ENCODE results near the gene CABP2. TPM values are rescaled to one million over a fixed set of nuclear protein-coding genes. Genes with fewer than 3 reads are reported as not detected.
"Not testable (repeated sequence)": the region's sequence is repeated elsewhere in the genome, so short reads cannot be mapped to it uniquely, and the experiment has no call there.

Gene CABP2
- total RNA-seq (2014; rRNA removed; shearing (Covaris generic)), result not detected in 2 replicates

DNA sequence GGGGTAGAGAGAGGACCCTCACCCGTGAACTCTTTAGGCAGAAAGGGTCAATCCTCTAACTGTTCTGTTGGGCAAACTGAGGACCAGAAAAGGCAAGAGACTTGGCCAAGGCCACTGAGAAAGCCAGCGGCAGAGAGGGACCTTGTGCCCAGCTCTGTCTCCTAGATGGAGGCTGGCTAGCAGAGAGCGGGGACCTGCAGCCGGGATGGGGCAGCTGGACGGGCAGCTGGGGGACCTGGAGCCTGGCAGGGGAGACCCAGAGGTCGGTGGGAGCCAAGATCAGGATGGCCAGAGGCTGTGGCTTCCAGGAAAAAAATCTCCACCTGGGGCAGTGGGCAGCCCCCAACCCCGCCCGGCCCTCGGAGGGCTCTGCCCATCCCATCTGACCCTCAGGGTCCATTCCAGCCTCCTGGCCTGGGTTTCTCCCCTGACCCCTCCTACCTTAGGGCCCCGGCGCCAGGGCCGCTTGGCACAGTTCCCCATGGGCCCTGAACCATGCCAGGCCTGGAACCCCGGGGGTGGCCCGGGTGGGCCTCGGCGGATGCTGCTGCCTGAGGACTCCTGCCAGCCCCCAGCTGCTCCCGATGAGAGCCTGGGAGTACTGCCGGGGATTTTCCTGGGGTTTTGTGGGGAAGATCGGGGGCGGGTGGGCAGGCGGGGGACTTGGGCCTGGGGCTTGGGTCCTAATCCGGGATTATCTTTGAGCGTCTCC is at the start of gene CABP2:
Gene CABP2 (minus strand): TSS at position 603 of the 712 bp plus-strand sequence. CDS start 120 bp downstream, at position 483.
- no peak for DNase-seq (ENCODE audit: low read depth)

DNA sequence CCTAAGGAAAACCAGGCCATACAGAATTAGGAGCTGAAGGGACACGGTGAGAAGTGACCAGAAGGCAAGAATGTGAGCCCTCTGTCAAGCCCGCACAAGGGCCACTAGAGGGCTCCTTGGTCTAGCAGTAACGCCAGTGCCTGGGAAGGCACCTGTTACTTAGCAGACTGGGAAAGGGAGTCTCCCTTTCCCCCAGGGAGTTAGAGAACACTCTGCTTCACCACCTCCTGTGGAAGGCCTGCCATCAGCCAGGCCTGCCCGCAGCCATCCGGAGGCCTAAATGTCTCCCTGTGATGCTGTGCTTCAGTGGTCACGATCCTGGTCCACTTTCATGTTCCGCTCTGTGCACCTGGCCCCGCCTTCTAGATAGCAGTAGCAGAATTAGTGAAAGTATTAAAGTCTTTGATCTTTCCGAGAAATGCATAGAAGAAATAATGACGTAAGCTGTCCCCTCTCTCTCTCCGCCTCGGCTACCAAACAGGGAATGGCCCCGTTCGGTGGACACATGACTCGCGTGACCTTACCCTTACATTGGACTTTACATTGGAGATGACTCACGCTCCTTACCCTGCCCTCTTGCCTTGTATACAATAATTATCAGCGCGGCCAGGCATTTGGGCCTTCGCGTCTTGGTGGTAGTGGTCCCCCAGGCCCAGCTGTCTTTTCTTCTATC is 49.6 kb upstream of the CABP2 start:
- DNase-seq (ENCODE audit: low read depth), result peak; percentile 62

DNA sequence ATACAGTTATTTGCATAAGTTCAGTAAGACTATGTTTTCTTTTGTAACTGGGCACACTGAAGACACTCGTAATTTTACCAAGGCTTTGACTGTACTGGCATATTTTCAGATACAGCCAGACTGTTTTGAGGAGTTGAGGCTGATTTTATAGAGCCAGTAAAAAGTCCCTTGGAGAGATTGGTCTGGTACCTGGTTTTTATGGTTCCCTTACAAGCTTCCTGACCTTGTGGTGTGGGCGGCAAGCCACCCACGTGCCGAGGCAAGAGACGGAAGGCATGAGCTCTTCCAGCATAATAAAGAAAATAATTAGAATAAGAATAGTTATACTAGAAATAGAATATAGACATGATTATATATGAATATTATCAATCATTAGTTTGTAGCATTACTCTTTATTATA is 49.1 kb upstream of the CABP2 start:
- no peak for DNase-seq (ENCODE audit: low read depth)

DNA sequence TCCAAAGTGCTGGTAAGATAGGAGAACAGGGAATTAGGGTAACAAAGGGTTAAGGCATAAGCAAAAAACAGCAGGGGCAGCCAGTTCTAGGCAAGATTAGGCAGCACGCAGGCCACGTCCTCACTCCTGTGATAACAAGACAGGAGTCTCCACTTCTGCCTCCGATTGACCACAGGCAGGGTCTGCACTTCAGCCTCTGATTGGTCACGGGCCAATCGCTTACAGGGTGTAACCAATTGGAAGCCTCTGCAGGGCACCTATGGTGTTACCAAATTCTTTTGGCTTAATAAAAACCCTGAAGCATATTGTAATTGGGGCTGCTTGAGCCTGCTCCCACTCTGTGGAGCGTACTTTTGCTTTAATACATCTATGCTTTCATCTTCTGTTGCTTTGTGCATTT is 48.2 kb upstream of the CABP2 start:
- no peak for DNase-seq (ENCODE audit: low read depth)

DNA sequence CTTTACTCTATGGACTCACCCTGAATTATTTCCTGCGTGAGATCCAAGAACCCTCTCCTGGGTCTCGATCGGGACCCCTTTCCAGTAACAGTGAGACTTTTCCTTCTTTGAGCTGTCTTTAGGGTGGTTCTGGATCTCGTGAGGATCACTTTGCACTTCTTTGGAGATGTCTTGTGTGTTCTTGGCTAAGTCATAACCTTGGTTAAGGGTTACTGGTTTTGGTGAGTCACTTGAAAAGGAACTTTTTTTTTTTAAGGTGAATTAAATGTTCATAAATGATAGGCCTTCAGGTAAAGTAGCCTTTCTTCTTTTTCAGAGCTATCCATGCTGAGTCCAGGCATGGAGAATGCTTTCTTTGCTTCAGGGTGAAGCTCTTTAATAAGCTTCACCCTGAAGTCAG is 41.0 kb upstream of the CABP2 start:
- peak; percentile 51 for DNase-seq (ENCODE audit: low read depth)

DNA sequence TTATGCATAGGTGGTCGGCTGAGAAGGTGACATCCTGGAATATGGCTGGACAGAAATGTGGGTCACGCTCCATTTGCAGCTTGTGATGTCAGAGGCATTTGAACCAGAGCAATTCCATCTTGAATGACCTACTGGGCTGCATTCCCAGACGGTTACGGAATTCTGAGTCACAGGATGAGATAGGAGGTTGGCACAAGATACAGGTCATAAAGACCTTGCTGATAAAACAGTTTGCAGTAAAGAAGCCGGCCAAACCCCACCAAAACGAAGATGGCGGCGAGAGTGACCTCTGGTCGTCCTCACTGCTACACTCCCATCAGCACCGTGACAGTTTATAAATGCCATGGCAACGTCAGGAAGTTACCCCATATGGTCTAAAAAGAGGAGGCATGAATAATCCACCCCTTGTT is 40.5 kb upstream of the CABP2 start:
- DNase-seq (ENCODE audit: low read depth), result peak; percentile 95

DNA sequence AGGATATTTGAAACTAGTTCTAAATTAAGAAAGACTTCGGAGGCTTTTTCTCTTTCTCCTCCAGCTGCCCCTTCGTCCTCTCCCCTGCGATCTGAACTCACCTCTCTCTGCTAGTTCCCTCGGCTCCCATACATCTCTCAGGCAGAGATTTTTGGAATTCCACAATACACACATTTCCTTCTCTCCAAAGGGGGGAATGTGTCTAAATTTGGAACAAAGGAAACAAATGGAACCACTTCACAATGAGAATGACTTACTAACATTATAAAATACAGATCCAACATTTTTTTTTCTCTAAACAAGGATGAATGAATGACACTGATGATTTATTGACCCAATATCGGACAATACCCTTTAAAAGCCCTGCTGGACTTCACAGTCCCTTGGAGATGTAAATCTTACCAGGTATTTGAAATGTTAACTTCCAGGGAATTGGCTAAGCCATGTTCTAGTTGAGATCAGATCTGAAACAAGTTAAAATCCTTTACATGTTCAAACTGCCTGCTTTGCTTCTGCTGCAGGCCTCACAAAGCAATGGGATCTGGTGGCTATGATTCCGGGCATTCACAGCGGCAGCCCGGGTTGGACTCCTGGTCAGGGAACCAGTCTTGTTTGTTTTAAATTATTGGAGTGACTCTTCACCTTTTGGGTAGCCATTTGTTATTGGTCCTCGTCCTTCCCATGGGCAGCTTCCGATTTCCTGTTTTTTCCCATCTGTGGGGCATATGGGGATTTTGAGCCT is 39.9 kb upstream of the CABP2 start:
- DNase-seq (ENCODE audit: low read depth), result no peak

DNA sequence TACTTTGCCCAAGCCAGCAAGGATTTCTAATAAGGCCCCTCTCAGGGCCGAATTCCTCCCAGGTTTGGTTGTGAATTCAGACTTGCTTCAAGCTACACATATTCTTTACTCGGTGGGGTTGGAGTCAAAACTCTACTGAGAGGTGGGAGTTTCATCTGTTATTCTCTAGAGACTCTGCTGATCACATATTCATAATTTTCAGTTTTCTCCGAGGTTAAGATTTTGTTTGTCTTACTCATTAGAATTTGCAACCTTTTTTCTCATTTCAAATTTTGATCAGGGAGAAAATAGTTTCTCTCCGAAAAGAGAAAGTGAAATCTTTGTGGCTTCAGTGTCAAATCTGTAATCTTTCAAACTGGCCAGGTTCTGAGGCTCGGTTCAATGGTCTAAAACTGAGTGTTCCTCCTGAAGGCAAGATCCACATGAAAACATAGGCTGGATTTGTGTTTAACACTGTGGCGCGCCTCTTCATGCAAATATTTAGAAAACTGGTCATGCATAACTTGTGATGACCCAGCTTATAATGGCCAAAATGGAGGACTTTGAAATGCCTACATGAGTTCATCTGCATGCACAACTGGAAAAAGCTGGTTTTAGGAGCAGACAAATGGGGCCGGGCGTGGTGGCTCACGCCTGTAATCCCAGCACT is 38.8 kb upstream of the CABP2 start:
- no peak for DNase-seq (ENCODE audit: low read depth)

DNA sequence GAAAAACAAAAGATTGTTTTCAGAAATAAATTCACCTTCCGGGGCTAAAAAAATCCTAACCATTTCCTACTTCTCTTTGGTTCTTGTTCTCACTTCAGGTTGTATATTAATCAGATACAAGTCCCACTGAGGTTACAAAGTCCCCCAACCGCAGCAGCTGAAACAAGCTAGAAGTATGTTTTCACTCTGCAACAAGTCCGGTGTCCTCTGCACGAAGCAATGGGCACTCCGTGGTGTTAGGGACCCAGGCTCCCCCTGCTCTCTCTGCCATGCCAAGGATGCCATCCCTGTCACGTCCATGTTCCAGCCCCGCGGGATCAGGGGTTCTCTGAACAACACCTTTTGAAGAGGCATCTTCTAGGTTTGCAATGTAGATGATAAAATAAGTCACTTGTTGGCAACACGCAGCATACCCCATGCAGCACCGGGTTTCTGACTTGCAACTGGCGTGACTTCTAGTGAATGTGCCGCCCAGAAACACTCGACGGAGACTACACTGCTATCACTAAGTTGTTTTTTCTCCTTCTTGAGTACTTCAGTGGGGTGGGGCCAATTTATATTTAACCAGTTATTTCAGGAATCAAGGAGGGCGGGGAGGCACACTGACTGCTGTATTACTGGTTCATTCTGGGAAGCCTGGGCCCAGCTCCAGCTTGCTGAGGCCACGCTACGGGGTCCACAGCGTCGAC is 35.0 kb upstream of the CABP2 start:
- DNase-seq (ENCODE audit: low read depth), result no peak

DNA sequence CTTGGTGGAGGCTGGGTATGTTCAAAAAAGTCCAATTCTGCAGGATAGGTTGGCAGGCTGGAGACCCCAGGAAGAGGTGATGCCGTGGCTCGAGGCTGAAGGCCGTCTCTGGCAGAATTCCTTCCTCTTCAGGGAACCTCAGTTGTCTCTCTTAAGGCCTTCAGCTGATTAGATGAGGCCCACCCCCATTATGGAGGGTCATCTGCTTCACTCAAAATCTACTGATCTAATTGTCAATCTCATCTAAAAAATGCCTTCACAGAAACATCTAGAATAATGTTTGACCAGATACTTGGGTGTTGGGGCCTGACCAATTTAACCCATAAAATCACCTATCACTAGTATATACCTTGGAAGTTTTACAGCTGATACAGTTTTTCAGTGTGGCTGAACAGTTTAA is 33.0 kb upstream of the CABP2 start:
- DNase-seq (ENCODE audit: low read depth), result no peak

DNA sequence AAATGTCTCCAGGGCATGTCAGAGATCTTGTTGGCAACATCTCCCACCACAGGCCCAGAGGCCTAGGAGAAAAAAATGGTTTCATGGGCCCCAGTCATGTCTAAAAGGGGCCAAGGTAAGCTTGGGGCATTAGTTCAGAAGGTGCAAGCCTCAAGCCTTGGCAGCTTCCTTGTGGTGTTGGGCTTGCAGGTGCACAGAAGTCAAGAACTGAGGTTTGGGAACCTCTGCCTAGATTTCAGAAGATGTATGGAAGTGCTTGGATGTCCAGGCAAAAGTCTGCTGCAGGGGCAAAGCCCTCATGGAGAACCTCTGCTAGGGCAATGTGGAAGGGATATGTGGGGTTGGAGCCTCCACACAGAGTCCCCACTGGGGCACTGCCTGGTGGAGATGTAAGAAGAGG is 28.5 kb upstream of the CABP2 start:
- not testable (repeated sequence) for DNase-seq (ENCODE audit: low read depth)

DNA sequence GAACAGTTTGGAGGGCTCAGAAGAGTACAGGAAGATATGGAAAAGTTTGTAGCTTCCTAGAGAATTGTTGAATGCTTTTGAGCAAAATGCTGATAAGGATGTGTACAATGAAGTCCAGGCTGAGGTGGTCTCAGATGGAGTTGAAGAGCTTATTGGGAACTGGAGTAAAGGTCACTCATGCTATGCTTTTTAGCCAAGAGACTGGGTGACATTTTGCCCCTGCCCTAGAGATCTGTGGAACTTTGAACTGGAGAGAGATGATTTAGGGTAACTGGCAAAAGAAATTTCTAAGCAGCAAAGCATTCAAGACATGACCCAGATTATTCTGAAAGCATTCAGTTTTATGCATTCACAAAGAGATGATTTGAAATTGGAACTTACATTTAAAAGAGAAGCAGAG is 27.9 kb upstream of the CABP2 start:
- no peak for DNase-seq (ENCODE audit: low read depth)

DNA sequence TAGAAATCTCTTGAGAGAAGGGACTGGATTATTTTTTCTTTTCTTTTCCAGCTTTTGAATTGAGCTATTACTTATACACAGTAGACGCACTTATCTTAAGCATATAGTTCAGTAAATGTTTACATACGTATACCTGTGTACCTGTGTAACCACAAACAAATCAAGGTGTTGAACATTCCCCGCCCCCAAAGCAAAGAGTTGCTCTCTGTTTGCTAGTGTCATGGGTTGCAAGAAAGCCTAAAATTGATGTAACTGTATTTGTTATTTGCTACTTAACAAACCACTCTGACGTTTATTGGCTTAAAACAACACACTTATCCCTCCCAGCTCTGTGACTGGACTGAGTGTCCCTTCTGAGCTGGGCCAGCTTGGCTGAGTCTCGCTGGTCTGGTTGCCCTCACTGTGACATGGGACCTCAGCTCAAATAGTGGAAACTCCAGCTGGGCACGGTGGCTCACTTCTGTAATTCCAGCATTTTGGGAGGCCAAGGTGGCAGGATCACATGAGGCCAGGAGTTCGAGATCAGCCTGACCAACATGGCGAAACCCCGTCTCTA is 25.4 kb upstream of the CABP2 start:
- no peak for DNase-seq (ENCODE audit: low read depth)

DNA sequence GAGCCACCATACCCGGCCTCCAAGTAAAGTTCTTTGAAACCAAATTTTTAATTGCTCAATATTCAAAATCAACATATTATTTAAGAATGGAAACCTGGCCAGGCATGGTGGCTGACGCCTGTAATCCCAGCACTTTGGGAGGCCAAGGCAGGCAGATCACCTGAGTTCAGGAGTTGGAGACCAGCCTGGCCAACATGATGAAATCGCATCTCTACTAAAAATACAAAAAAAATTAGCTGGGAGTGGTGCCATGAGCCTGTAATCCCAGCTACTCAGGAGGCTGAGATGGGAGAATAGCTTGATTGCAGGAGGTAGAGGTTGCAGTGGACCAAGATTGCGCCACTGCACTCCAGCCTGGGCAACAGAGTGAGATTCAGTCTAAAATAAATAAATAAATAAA is 24.9 kb upstream of the CABP2 start:
- DNase-seq (ENCODE audit: low read depth), result not testable (repeated sequence)

DNA sequence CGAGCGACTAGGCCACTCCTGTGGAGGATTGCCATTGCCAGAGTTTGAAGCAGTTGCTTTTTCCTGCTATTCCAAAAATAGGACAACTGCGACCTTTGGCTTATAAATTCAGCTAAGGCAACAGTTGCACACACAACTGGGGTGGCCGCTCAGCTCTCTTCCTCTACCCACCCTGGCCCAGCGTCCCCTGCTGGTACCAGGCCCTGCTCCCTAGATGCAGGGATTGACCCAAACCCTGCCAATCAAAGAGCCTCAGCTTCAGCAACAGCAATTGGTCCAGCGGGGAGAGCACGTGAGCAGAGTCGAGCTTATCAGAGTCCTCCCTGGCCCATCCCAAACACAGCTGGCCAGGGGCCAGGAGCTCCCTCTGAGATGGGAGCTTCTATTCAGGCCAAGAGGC is 22.0 kb upstream of the CABP2 start:
- DNase-seq (ENCODE audit: low read depth), result no peak

DNA sequence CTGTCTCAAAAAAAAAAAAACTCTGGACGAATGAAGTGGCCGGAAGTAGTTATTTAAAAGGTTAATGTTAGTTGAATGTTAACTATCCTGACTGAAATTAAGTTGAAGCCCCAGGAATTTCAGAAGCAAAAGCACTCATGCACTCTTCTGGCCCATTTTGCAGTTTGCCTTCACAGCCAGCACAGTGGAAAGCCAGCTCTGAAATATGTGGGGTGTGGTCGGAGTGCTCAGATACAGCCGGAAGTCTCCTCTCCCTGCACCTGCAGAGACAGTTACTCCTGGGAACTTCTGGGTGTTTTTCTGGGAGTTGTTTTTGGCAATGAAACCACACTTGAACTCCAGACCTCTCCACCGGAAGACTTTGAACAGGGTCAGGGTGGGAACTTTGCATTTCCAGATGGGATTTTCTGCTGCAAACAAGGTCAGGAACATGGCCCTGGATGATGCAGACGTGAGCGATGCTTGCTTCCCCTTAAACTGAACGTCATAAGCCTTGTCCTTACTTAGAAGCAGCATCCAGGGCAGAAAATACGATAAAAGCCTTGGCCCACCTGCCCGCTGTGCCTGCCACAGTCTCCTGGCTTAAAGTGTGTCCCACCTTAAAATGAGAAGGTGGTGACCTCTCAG is 21.5 kb upstream of the CABP2 start:
- no peak for DNase-seq (ENCODE audit: low read depth)

DNA sequence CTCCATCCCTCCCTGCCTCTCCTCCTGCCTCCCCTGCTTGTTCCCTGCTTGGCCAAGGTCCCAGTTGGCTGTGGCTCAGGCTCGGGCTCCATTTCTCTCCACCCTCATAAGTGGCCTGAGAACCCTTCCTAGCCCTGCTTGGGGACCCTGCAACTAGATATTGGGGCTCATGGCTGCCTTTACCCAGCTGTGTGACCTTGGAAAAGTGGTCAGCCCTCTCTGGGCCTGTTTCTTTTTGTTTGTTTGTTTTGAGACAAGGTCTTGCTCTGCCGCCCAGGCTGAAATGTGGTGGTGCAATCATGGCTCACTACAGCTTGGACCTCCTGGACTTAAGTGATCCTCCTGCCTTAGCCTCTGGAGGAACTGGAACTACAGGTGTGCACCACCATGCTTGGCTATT is 20.3 kb upstream of the CABP2 start:
- DNase-seq (ENCODE audit: low read depth), result no peak

DNA sequence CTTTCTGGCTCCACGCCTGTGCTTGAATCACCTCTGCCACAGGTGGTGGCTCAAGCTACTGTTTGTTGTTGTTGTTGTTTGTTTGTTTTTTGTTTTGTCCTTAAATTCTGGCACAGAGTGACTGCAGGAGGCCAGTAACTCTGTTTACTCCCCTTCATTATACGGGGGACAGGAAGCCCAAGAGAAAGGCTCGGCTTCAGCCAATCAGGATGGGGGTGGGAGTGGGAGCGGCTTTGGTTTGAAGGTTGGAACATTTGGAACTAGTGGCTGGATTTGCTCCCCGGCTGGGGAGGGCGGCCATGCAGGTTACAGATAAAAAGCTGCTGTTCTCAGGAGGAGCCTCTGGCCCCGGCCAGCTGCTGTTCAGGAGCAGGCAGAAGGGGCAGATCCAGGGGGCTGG is 19.7 kb upstream of the CABP2 start:
- DNase-seq (ENCODE audit: low read depth), result no peak

DNA sequence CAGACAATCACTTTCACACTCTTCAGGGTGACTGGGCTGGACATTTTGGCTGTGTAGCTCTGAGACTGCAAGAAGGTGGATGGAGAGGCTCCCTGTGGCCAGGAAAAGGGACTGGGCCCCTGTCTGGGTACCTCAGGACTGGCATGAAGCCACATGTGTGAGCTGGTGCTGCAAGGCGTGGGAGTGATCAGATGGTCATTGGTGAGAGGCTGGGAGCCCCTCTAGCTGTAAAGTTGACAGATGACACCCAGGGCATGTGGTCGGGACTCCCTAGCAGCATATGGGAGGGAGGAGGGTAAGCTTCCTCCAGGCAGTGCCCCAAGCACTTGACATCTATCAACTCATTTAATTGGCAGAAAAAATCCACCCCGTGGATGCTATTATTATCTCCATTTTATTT is 18.9 kb upstream of the CABP2 start:
- DNase-seq (ENCODE audit: low read depth), result no peak

DNA sequence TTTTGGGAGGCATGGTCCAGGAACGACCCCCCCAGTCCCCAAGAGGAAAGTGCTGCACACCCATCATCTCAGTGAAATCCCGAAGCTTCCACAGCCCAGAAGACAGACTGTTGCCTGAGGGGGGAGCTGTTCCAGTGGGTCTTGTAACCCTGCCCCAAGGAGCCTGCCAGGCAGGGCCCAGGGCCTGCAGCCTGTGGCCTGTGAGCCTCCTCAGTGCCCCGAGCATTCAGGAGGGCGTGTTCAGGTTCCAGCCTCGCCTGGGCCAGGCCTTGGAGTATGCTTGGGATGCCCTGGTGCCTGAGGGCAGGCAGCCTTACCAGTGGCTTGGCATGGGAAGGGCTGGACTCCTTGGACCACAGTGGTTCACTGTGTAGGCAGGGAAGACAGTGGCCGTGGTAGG is 18.0 kb upstream of the CABP2 start:
- no peak for DNase-seq (ENCODE audit: low read depth)

DNA sequence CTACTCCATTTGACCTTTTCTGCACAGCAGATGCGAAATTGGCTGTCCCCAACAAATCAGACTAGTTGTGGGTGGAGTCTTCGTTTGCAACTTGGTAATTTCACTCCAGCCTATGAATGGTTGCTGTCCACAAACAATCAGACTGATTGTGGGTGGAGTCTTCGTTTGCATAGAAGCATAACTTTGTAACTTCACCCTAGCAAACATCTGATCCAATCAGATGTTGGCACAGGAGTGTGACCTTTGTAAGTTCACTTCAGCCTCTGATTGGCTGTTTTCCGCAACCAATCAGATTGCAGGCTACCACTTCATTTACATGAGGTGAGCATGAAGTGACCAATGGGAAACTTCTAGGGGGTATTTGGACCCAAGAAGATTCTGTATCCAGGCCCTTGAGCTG is 16.3 kb upstream of the CABP2 start:
- no peak for DNase-seq (ENCODE audit: low read depth)

Data from M059J (cell line).